Daoy (cell line): ENCODE data around the gene DPH6. TPM values are rescaled to one million over a fixed set of nuclear protein-coding genes. Genes with fewer than 3 reads are reported as not detected.
"Not testable (repeated sequence)": the region's sequence is repeated elsewhere in the genome, so short reads cannot be mapped to it uniquely, and the experiment has no call there.

ENCODE experiments used
- DNase-seq: peaks from one replicate; pipeline ENCODE4 v3.0.0-alpha.2; 2015; ENCODE audit warnings: low read depth
- total RNA-seq: library from RNA; depleted of rRNA; stranded (reverse); fragments of >200 nt; shearing (Covaris generic); gene quantifications from 2 replicates; pipeline ENCODE4 v1.2.3, GENCODE V29; 2014; rRNA removed

Gene DPH6
- 24.8 and 60.0 TPM in 2 replicates for total RNA-seq

DNA sequence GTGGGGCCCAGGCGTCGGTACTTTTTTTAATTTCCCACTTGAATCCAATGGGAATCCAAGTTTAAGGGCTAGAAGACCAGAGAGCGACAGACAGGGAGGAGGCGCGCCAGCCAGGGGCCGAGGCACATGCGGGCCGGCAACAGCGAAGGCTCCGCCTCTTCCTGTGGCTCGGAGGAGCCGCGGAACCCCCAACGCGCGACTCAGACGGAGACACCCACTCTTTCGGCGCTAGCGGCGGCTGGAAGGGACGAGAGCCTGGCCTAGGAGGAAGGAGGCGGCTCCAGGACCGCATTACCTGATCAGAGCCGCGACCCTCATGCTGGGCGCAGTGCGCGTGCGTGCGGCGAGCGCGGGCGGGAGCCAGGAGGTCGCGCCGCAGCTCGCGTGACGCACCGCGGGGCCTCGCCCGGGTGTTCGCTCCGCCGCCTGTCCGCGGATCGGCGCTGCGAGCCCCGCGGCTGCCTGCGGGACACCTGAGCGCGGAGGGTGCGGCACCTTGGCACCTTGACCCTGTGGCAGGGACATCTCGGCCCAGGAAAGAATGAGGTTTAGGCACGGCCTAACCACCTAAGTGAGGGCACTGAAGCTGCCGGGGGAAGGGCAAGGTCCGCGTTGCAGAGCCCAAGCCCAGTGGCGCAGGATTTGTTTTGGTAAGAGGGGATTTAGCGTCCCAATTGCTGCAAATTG lies at the start of gene DPH6:
Gene DPH6 (minus strand): TSS at position 342 of the 687 bp plus-strand sequence. CDS start 24 bp downstream, at position 318.
- peak; percentile 92 for DNase-seq

DNA sequence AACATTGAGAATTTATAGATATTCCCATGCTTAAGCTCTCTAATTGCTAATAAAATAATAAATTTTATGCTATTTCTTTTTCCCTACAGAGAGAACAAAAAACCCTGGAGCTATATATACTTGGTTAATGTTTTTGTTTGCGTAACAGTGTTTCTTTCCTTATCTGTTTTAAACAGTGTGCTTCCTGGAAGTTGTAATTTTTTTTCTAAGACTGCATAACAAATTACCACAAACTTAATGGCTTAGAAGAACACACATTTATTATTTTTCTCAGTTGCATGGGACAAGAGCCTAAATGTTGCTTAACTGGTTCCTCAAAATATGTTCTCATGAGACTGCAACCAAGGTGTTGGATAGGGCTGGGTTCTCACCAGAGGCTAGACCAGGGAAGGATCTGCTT lies 49.7 kb upstream of the DPH6 start:
- no peak for DNase-seq

GRCh38 chr15:35591987-35592386 lies 46.0 kb upstream of the DPH6 start:
- DNase-seq: not testable (repeated sequence)

- DNase-seq: no peak
Observed at GRCh38 chr15:35583863-35584528, 38.0 kb upstream of the DPH6 start.

- no peak for DNase-seq
Observed at GRCh38 chr15:35580606-35581005, 34.6 kb upstream of the DPH6 start.

DNA sequence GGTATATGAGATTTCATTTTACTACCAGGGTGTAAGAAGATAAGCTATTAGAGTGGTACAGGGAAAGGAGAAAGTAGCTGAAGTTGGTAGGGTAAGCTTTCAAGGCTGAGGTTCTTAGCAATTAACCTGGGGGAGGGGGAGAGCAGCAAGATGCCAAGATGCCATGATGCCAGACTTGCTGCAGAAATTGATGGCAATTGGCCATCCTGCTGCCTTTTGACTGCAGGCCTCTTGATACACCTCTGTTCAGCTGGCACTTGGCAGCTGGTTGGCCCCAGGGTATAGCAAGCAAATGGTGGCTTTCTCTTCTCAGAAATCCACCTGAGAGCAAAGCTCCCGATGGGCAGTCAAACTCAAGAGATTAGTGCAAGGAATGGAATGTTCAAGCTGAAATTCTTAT lies 21.4 kb upstream of the DPH6 start:
- DNase-seq: no peak

DNA sequence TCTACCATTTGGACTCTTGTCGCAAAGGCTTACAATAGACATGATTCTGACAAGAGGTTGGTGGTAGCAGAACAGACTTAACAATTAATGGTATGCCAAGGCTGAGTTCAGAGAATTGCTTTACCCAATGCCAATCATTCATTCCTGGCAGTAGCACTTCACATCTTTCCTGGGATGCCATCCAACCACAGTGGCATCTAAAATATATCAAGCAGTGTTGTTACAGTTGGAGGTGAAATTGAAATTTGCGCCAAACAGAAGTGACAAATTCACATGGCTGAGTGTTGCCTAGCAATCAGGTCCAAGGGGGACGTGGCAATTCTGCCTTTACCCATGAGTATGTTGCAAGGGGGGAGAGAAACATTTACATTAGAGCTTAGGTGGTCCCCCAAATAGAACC lies 21.0 kb upstream of the DPH6 start:
- DNase-seq: no peak

DNA sequence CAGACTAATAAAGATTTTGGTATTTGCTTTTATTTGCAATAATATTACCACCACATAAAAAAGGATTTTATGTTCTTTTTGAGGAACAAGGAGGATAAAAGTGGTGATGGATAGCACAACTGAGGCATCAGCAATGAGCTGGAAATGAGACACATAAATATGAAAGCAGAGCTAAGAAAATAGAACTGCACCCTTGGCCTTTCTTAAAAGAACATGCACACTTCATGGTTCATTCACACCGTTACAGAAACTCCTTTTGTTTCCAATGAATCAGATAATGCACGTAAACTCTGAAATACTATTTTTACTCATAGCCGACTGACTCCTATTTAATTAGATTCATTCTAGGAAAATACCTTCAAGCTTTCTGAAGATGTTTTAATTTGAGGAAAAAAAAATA lies 19.9 kb upstream of the DPH6 start:
- no peak for DNase-seq

DNA sequence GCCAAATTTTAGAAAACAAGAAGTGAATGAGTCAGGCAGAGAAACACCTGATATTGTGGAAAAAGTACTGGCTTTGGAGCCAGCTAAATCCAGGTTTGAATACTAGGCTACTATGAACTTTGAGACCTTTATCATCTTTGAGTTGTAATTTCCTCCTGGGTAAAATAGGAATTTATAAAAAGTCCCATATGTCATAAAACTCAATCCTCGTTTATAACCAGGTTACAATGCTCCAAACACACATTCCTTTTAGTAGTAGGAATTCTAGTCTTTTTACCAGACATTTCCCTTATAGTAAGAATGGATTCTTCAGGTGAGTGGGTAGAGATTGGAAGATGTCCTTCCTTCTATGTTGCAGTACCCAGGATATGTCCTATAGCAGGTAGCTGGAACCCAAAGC lies 16.7 kb upstream of the DPH6 start:
- no peak for DNase-seq

- DNase-seq: no peak
Observed at GRCh38 chr15:35561308-35561707, 15.3 kb upstream of the DPH6 start.

- DNase-seq: no peak
Observed at GRCh38 chr15:35560870-35561269, 14.9 kb upstream of the DPH6 start.

DNA sequence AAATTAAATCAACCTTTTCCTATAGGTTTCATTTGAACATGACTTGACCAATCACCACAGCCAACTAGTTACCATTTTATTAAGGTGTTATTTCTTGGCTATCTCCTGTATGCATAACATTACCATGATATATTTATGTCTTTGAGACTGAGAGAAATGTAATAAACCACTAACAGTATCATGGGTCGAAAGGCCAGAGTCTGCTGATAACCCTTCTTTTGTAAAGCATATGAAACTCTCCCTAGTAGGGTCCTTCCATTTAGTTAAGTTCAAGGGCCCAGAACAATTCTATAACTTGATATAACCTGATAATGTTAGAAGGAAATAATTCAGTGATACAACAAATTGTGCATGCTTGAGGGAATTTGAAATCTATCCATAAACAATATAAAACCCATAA lies 14.3 kb upstream of the DPH6 start:
- DNase-seq: no peak

DNA sequence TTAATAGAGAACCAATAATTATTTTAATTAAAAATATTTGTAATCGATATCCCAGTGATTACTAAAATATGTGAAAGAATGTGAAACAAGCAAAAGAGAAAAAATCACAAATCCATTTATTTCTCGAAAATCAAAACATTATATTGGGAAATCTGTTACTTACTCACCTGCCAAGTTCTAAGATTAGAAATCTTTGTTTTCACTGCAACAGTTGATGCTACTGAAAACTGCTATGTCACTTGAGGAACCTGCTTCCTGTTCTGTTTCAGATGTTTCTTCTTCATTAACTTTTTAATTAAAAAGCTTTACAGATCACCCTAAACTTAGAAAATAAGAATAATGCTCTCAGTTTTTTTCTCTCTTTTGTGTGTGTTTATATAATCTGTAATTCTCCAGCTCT lies 13.7 kb upstream of the DPH6 start:
- DNase-seq: no peak

DNA sequence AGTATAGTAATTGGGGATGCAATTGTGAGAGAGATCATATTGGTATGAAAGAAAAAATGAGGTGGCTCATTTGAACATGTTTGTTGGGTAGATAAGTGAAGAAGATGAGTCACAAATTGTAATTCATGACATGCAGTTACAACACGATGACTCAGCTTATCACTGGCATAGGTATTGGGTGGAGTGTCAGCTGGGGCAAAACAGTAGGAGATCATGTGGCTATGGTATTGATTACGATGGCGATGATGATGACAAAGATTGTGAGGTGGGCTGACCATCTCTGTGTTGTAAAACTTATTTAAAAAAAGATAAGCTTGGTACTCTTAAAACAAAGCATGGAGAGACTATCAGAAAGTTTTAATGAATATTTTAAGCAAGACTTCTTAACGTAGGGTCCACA lies 11.6 kb upstream of the DPH6 start:
- peak; percentile 67 for DNase-seq

DNA sequence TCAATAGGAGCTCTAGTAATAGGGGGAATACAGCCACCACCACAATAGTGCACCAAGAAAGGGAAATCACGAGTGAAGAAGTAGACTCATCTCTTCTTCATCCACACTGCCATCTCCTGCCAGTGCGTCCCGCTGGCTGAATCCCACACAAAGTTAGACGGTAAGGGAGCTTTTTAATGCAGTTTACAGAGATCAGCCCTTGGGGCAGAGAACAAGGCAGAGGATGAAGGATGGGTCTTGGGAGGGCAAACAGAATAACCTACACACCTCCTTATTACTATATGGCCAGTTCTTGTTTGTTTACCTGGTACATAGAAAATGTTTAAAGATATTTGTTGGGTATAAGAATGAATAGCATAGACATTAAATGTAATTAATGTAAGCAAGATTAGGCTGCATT lies 11.0 kb upstream of the DPH6 start:
- DNase-seq: no peak

- no peak for DNase-seq
Observed at GRCh38 chr15:35555244-35555643, 9.3 kb upstream of the DPH6 start.

GRCh38 chr15:35550957-35551356 lies 5.0 kb upstream of the DPH6 start:
- DNase-seq: no peak

DNA sequence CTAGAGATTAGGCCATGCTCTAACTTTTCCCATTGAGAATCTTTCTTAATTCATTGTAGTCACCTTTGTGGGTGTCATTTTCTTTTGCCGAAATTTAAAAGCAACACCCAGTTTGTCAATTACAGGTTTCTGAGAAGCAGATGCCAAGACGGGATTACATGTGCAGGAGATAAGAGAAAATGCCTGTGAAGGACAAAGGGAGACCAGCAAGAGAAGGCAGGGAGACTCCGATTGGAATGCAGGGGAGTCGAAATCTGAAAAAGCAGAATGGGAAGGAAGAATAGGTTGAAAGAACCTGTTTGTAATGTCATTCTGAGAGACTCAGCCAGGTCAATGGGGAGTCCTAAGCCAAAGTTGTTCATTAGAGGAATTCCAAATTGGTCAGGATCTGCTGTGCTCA lies 3.6 kb upstream of the DPH6 start:
- DNase-seq: no peak

DNA sequence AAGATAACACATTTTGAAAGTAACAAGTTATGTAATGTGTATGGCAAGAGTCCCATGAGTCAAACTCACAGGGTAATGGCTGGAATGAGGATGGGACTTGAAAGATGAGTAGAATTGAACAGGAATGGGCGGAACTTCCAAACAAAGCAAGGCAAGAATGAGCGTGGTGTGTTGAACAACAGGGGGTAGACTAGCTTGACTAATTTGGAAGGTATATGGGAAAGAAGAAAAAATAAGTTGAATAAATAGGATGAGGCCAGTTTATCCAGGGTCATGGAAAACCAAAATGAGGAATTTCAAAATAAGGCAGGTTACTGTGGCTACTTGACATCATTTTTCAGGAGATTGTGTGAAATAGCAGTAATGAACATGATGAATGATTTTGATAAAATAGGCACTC lies 2.5 kb upstream of the DPH6 start:
- DNase-seq: no peak

DNA sequence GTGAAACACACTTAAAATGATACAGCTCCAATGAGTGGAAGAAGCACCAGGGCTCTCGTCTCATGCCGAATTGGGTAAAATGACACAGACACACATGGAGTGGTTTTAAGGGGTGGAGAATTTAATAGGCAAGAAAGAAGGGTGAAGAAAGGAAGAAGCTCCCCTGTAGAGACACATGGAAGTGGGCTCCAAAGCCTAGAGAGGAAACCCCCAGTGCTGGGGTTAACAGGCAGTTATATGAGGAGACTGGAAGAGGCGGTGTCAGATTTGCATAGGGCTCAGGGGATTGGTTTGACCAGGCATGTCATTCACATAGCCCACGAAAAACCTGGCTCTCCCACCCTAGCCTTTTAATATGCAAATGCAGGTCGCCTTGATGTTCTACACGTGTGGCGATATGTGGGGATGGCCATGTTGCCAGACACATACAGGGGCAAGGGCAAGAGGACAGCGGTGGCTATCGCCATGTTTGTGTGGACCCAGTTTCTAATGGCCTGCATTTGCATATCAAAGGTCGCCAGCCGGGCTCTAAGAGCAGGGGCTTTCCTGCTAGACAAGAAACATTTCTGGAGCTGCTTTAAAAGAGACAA lies 1.9 kb upstream of the DPH6 start:
- DNase-seq: no peak

GRCh38 chr15:35546511-35547381 lies 781 bp upstream of the DPH6 start:
- DNase-seq: no peak

- peak; percentile 68 for DNase-seq
Observed at GRCh38 chr15:35545316-35545823, 595 bp downstream of the DPH6 start.
